Kidney (tissue), 14 donors: ENCODE results near the gene LRRC27. TPM values are rescaled to one million over a fixed set of nuclear protein-coding genes. Genes with fewer than 3 reads are reported as not detected.
A peak's percentile ranks its signal among the peaks of the same experiment; 100 is the strongest.
"Not testable (repeated sequence)": the region's sequence is repeated elsewhere in the genome, so short reads cannot be mapped to it uniquely, and the experiment has no call there.

Experiments used
- DNase-seq, 5 donors: peaks; one replicate each; pipeline ENCODE4 v3.0.0-alpha.2; 2013 to 2020
- FAIRE-seq: peaks from 2 replicates; lab custom pipeline; 2012; peaks lifted over from hg19 to GRCh38; lab: Jason Lieb, UNC
- H3K27ac ChIP-seq, 2 donors: one replicate each; pipeline ENCODE4 v1.7.0; 2013; ENCODE audit warnings: low read depth in 2 of 2, low read length in 2 of 2, inconsistent platforms in 1 of 2
- H3K27me3 ChIP-seq: one replicate; pipeline ENCODE4 v1.7.1; 2013; ENCODE audit warnings: low read length, inconsistent platforms; ENCODE audit not compliant: control insufficient read depth, insufficient read depth
- H3K36me3 ChIP-seq, 3 donors: one replicate each; pipeline versions ENCODE4 v1.7.0 to v1.7.1; 2013; ENCODE audit warnings: low read length in 3 of 3, control low read depth in 1 of 3, inconsistent platforms in 1 of 3; ENCODE audit not compliant: insufficient read depth in 3 of 3, control insufficient read depth in 2 of 3
- H3K4me1 ChIP-seq, 3 donors: one replicate each; pipeline versions ENCODE4 v1.7.0 to v1.7.1; 2013; ENCODE audit warnings: low read length in 3 of 3, inconsistent platforms in 1 of 3, low read depth in 1 of 3; ENCODE audit not compliant: control insufficient read depth in 2 of 3, insufficient read depth in 2 of 3
- H3K4me3 ChIP-seq, 3 donors: one replicate each; pipeline versions ENCODE4 v1.7.0 to v1.8.1; 2013; ENCODE audit warnings: low read length in 3 of 3, control low read depth in 1 of 3, inconsistent platforms in 1 of 3
- H3K9ac ChIP-seq, 3 donors: one replicate each; pipeline versions ENCODE4 v1.7.0 to v1.7.1; 2013; ENCODE audit warnings: low read length in 3 of 3, control low read depth in 1 of 3, inconsistent platforms in 1 of 3
- H3K9me3 ChIP-seq, 3 donors: one replicate each; pipeline versions ENCODE4 v1.7.0 to v1.7.1; 2013; ENCODE audit warnings: low read length in 3 of 3, control low read depth in 1 of 3, inconsistent platforms in 1 of 3; ENCODE audit not compliant: control insufficient read depth in 2 of 3, insufficient read depth in 1 of 3
- CTCF ChIP-seq: IDR thresholded peaks from 3 replicates; pipeline ENCODE4 v1.5.1; 2012; ENCODE audit warnings: mild to moderate bottlenecking, moderate library complexity, borderline replicate concordance; ENCODE audit not compliant: insufficient read depth; ENCODE audit errors: extremely low read depth
- intact Hi-C: fragments of 100-400 bp; cut with DNase I; formaldehyde crosslinking; loops from one replicate; pipeline ENCODE4 v1.11.1; 2022
- polyA plus RNA-seq: library from polyadenylated mRNA; stranded (reverse); fragments of 350-450 nt; fragmentation: Illumina TruSeq; extraction: RNeasy Lipid Tissue Mini Kit (QIAGEN cat#74804); gene quantifications from one replicate; pipeline ENCODE4 v1.2.3, GENCODE V29; 2014; ENCODE audit warnings: low read depth, low replicate concordance; ENCODE audit not compliant: insufficient read depth
- total RNA-seq: library from RNA; stranded (reverse); fragmentation: NEBNext Ultra II Directional; extraction: Animal tissue kit (Norgen Biotek cat#: 25700); gene quantifications from one replicate; pipeline ENCODE4 v1.2.1, GENCODE V29; 2021
- donor health status: control.
- donor health status: control.
- donor health status: control.
- donor health status: control.
- donor health status: control.
- donor health status: DM: yes; HTN: yes; CAD: no.
- donor health status: Normal renal cell carcinoma (clear cell type).

Gene LRRC27
- total and polyA plus RNA-seq, 2 donors from 2014 or later: 14.4 to 14.6 TPM

- FAIRE-seq: no peak
- Histone ChIP-seq H3K4me1 (no peaks in the 10 kb centered on the region), H3K4me3 (no peak overlapping the region), H3K27ac (no peak overlapping the region), H3K36me3 (no peaks in the 10 kb centered on the region), H3K9ac (no peak overlapping the region), H3K9me3 (peaks cover 0 to 7% (median 0%) of the 10 kb centered on the region in 3 donors), H3K27me3 (peaks cover 3% of the 10 kb centered on the region)
- no peak for TF ChIP-seq CTCF
- intact Hi-C loops: no loop called here
- DNase-seq: no peak
These were observed 18.1 kb upstream of the LRRC27 start for GRCh38 chr10:132313865-132314264.

- Histone ChIP-seq H3K9me3 (peaks cover 0 to 7% (median 0%) of the 10 kb centered on the region in 3 donors), H3K27me3 (peaks cover 3% of the 10 kb centered on the region), H3K4me1 (no peaks in the 10 kb centered on the region), H3K36me3 (no peaks in the 10 kb centered on the region), H3K4me3 (no peak overlapping the region), H3K27ac (no peak overlapping the region), H3K9ac (no peak overlapping the region)
- TF ChIP-seq CTCF: no peak
- intact Hi-C loops: no loop called here
- no peak for DNase-seq
- FAIRE-seq: no peak
These were observed 17.7 kb upstream of the LRRC27 start for GRCh38 chr10:132314336-132314735.

GRCh38 chr10:132314881-132315280 is 17.1 kb upstream of the LRRC27 start:
- H3K27ac ChIP-seq, H3K27me3 ChIP-seq, FAIRE-seq, H3K9me3 ChIP-seq, DNase-seq, H3K4me3 ChIP-seq, H3K36me3 ChIP-seq, H3K4me1 ChIP-seq, H3K9ac ChIP-seq, intact Hi-C loops: not testable (repeated sequence)

GRCh38 chr10:132316133-132316532 is 15.9 kb upstream of the LRRC27 start:
- no peak for DNase-seq
- no peak for TF ChIP-seq CTCF
- intact Hi-C loops: no loop called here

GRCh38 chr10:132317477-132317876 is 14.5 kb upstream of the LRRC27 start:
- H3K9ac ChIP-seq, intact Hi-C loops, H3K27ac ChIP-seq, DNase-seq, FAIRE-seq, H3K27me3 ChIP-seq, H3K36me3 ChIP-seq, H3K4me1 ChIP-seq, H3K4me3 ChIP-seq, H3K9me3 ChIP-seq: not testable (repeated sequence)

More at GRCh38 chr10:132316133-132316532, 15.9 kb upstream of the LRRC27 start:
- Histone ChIP-seq H3K27me3 (no peaks in the 10 kb centered on the region), H3K4me3 (no peak overlapping the region), H3K36me3 (no peaks in the 10 kb centered on the region), H3K9me3 (peaks cover 0 to 7% (median 0%) of the 10 kb centered on the region in 3 donors), H3K9ac (no peak overlapping the region), H3K4me1 (no peaks in the 10 kb centered on the region), H3K27ac (no peak overlapping the region)
- FAIRE-seq: peak; percentile 8
